K562 (cell line): ENCODE measurements around the gene NSF. TPM values are rescaled to one million over a fixed set of nuclear protein-coding genes. Genes with fewer than 3 reads are reported as not detected.

ENCODE experiments used
- ARID1B ChIP-seq: fragments of 450-650 bp; IDR thresholded peaks from 2 replicates; pipeline ENCODE4 v1.6.1; 2016; ENCODE audit warnings: antibody characterized with exemption, mild to moderate bottlenecking, inconsistent platforms
- BHLHE40 ChIP-seq: IDR thresholded peaks from 2 replicates; pipeline ENCODE4 v1.6.1; 2011; ENCODE audit warnings: low read length, improper control_type of control experiment
- CREB1 ChIP-seq, 2 experiments: sonication (generic) in 1 of 2; formaldehyde crosslinking in 1 of 2; IDR thresholded peaks; 2 replicates each; pipeline versions ENCODE4 v1.6.1 to v1.8.0; 2012 to 2022; ENCODE audit warnings: inconsistent platforms in 1 of 2, mild to moderate bottlenecking in 1 of 2, missing genetic modification reagents in 1 of 2, moderate library complexity in 1 of 2
- CTBP1 ChIP-seq: fragments of 450-650 bp; IDR thresholded peaks from 2 replicates; pipeline ENCODE4 v1.6.1; 2016; ENCODE audit warnings: borderline replicate concordance
- E2F3 ChIP-seq: fragments of 250-450 bp; sonication (Bioruptor Pico); IDR thresholded peaks from 2 replicates; pipeline ENCODE4 v1.4.0; 2020; ENCODE audit warnings: mild to moderate bottlenecking
- FOXO4 ChIP-seq: fragments of 450-650 bp; formaldehyde crosslinking; IDR thresholded peaks from 2 replicates; pipeline ENCODE4 v1.4.0; 2020; ENCODE audit warnings: mild to moderate bottlenecking, moderate library complexity
- HDAC1 ChIP-seq, 2 experiments: fragments of 450-650 bp; IDR thresholded peaks; 2 replicates each; pipeline ENCODE4 v1.6.1; 2016 to 2017; ENCODE audit warnings: inconsistent platforms in 1 of 2, mild to moderate bottlenecking in 1 of 2, moderate library complexity in 1 of 2
- IRF9 ChIP-seq: fragments of 450-650 bp; IDR thresholded peaks from 2 replicates; pipeline ENCODE4 v1.6.1; 2016; ENCODE audit warnings: missing biosample characterization, missing genetic modification characterization
- L3MBTL2 ChIP-seq: fragments of 450-650 bp; IDR thresholded peaks from 2 replicates; pipeline ENCODE4 v1.6.1; 2016; ENCODE audit warnings: mild to moderate bottlenecking, moderate library complexity
- MXI1 ChIP-seq: IDR thresholded peaks from 2 replicates; pipeline ENCODE4 v1.6.1; 2011; ENCODE audit warnings: low read depth, mild to moderate bottlenecking, improper control_type of control experiment, low read length
- NCOA1 ChIP-seq: fragments of 450-650 bp; IDR thresholded peaks from 2 replicates; pipeline ENCODE4 v1.6.1; 2016; ENCODE audit warnings: low read depth
- NFIC ChIP-seq: fragments of 450-650 bp; IDR thresholded peaks from 2 replicates; pipeline ENCODE4 v1.6.1; 2017; ENCODE audit warnings: mild to moderate bottlenecking, inconsistent platforms
- PHF21A ChIP-seq: fragments of 450-650 bp; IDR thresholded peaks from 2 replicates; pipeline ENCODE4 v1.6.1; 2017; ENCODE audit warnings: low read depth, borderline replicate concordance
- RHOXF2B ChIP-seq: fragments of 250-450 bp; sonication (Bioruptor Pico); conservative IDR thresholded peaks from 2 replicates; pipeline ENCODE4 v1.5.1; 2021
- RNF2 ChIP-seq: sonication (generic); IDR thresholded peaks from 2 replicates; pipeline ENCODE4 v1.6.1; 2016
- SAFB2 ChIP-seq: fragments of 200-400 bp; formaldehyde crosslinking; IDR thresholded peaks from 2 replicates; pipeline ENCODE4 v1.6.1; 2018; ENCODE audit warnings: borderline replicate concordance, low read length, low read depth, moderate library complexity; ENCODE audit not compliant: severe bottlenecking
- SMAD2 ChIP-seq: fragments of 150-350 bp; IDR thresholded peaks from 2 replicates; pipeline ENCODE4 v1.6.1; 2014; ENCODE audit warnings: low read depth, mild to moderate bottlenecking, low read length
- SMARCA4 ChIP-seq: fragments of 450-650 bp; IDR thresholded peaks from 2 replicates; pipeline ENCODE4 v1.6.1; 2016
- SMARCB1 ChIP-seq: IDR thresholded peaks from 2 replicates; pipeline ENCODE4 v1.6.1; 2011; ENCODE audit warnings: improper control_type of control experiment, low read depth; ENCODE audit not compliant: insufficient read length
- TBL1XR1 ChIP-seq, 2 experiments: IDR thresholded peaks; 2 replicates each; pipeline ENCODE4 v1.6.1; 2012; ENCODE audit warnings: improper control_type of control experiment in 2 of 2, low read length in 2 of 2, mild to moderate bottlenecking in 1 of 2
- TFAP4 ChIP-seq: sonication (generic); formaldehyde crosslinking; IDR thresholded peaks from 2 replicates; pipeline ENCODE4 v1.8.0; 2022; ENCODE audit warnings: missing genetic modification reagents, mild to moderate bottlenecking, moderate library complexity, borderline replicate concordance
- VEZF1 ChIP-seq: fragments of 200-800 bp; sonication (Bioruptor generic); IDR thresholded peaks from 2 replicates; pipeline ENCODE4 v1.6.1; 2017; ENCODE audit warnings: missing genetic modification characterization, missing compliant biosample characterization
- ZFX ChIP-seq: sonication (generic); formaldehyde crosslinking; IDR thresholded peaks from 2 replicates; pipeline ENCODE4 v1.8.0; 2022; ENCODE audit warnings: mild to moderate bottlenecking, missing genetic modification reagents, moderate library complexity
- ZNF224 ChIP-seq: sonication (generic); formaldehyde crosslinking; IDR thresholded peaks from 2 replicates; pipeline ENCODE4 v1.8.0; 2022; ENCODE audit warnings: mild to moderate bottlenecking, missing genetic modification reagents
- ZNF511 ChIP-seq: sonication (generic); formaldehyde crosslinking; IDR thresholded peaks from 2 replicates; pipeline ENCODE4 v1.8.0; 2022; ENCODE audit warnings: mild to moderate bottlenecking, missing genetic modification reagents
- polyA plus RNA-seq, 8 experiments: library from polyadenylated mRNA; depleted of rRNA in 4 of 8; stranded (reverse) in 5 of 8; unstranded in 3 of 8; fragments of >200 nt; fragmentation: Nextera tagmentation in 2 of 8; fragmentation: Illumina TruSeq in 1 of 8; extraction: Ambion mirVana in 2 of 8; extraction: Trizol in 1 of 8; gene quantifications; 2 replicates each; pipeline versions ENCODE4 v1.2.1 to v1.2.3, GENCODE V29; 2011 to 2014; ENCODE audit warnings: inconsistent platforms in 1 of 8, missing spikeins in 1 of 8
- total RNA-seq, 7 experiments: library from RNA; depleted of rRNA in 6 of 7; stranded (reverse); fragments of >200 nt in 6 of 7; fragmentation: Illumina TruSeq in 2 of 7; extraction: Trizol in 2 of 7; gene quantifications; 2 replicates each; pipeline versions ENCODE4 v1.2.1 to v1.2.3, GENCODE V29; 2011 to 2021; ENCODE audit warnings: low replicate concordance in 1 of 7

The NSF gene
- total and polyA plus RNA-seq, 9 of the 15 experiments (the other 6 are each of a cell fraction or from before 2014, with no cell fraction given): 16.7 to 39.8 (median 36.7) TPM

- TF ChIP-seq NFIC: peak; percentile 64
- peak; percentile 56; the same call in 1 of the 2 replicates for TF ChIP-seq SMARCA4
- no peak for TF ChIP-seq RNF2
- no peak for TF ChIP-seq MXI1
- peak; percentile 98 for TF ChIP-seq PHF21A
- 0 out of 2 replicates have a peak, but pooled peaks have one; percentile 18 for TF ChIP-seq ZNF511 (CRISPR knock-in tag)
- peak; percentile 72 for TF ChIP-seq ARID1B
- TF ChIP-seq SAFB2: no peak
- peak; percentile 70 for TF ChIP-seq ZFX (CRISPR knock-in tag)
- TF ChIP-seq RHOXF2B: no peak
- TF ChIP-seq VEZF1 (CRISPR knock-in tag): peak; percentile 55
- no peak for TF ChIP-seq CREB1 (IDR thresholded peaks at IDR 0.05)
- peak; percentile 34; the same call in 1 of the 2 replicates for TF ChIP-seq CREB1 (CRISPR knock-in tag; IDR thresholded peaks at IDR 0.05)
- no peak for TF ChIP-seq E2F3 (CRISPR knock-in tag)
- TF ChIP-seq CTBP1: peak; percentile 34; the same call in 1 of the 2 replicates
- no peak for TF ChIP-seq SMARCB1
- 0 out of 2 replicates have a peak, but pooled peaks have one; percentile 16 for TF ChIP-seq L3MBTL2
- no peak for TF ChIP-seq IRF9 (tag)
- TF ChIP-seq BHLHE40: 0 out of 2 replicates have a peak, but pooled peaks have one; percentile 24
- peak in 1 of 2 experiments; percentile 47; a peak in 1 of 4 replicates for TF ChIP-seq HDAC1 (IDR thresholded peaks at IDR 0.05)
- no peak for TF ChIP-seq ZNF224 (CRISPR knock-in tag)
- TF ChIP-seq TBL1XR1 (IDR thresholded peaks at IDR 0.05; ENCODE audit: low read length in 2 of 2): peak in 1 of 2 experiments; percentile 20; a peak in 1 of 4 replicates
- peak; percentile 54; the same call in 1 of the 2 replicates for TF ChIP-seq TFAP4 (CRISPR knock-in tag)
- TF ChIP-seq FOXO4 (CRISPR knock-in tag): no peak
- no peak for TF ChIP-seq SMAD2
- no peak for TF ChIP-seq NCOA1
Observed at GRCh38 chr17:46764709-46765401, 174.4 kb downstream of the NSF start (continued).
